Measurements from ENCODE around the gene TMEM54.

Gene TMEM54

GRCh38 chr1:32865639-32866405, 35.4 kb downstream of the TMEM54 start:
- no peak for TF ChIP-seq CTCF (IDR thresholded peaks at IDR 0.05; ENCODE audit: borderline replicate concordance, control extremely low read depth, extremely low read depth, insufficient read depth, missing control alignments)
- in situ Hi-C loops (cut with MboI; ENCODE audit: low sequenced_read_pairs, unreplicated experiment), result no loop called here
- DNase-seq (ENCODE audit: low spot score), result no peak

GRCh38 chr1:32864375-32865019, 36.7 kb downstream of the TMEM54 start:
- no peak for TF ChIP-seq CTCF (IDR thresholded peaks at IDR 0.05; ENCODE audit: borderline replicate concordance, control extremely low read depth, extremely low read depth, insufficient read depth, missing control alignments)
- no peak for DNase-seq (ENCODE audit: low spot score)
- in situ Hi-C loops (cut with MboI; ENCODE audit: low sequenced_read_pairs, unreplicated experiment), result no loop called here

- no peak for DNase-seq (ENCODE audit: low spot score)
- no peak for TF ChIP-seq CTCF (IDR thresholded peaks at IDR 0.05; ENCODE audit: borderline replicate concordance, control extremely low read depth, extremely low read depth, insufficient read depth, missing control alignments)
- in situ Hi-C loops (cut with MboI; ENCODE audit: low sequenced_read_pairs, unreplicated experiment), result no loop called here
These were observed 37.3 kb downstream of the TMEM54 start for GRCh38 chr1:32863881-32864245.

GRCh38 chr1:32863218-32863880, 37.8 kb downstream of the TMEM54 start:
- no peak for DNase-seq (ENCODE audit: low spot score)
- in situ Hi-C loops (cut with MboI; ENCODE audit: low sequenced_read_pairs, unreplicated experiment), result no loop called here
- TF ChIP-seq CTCF (IDR thresholded peaks at IDR 0.05; ENCODE audit: borderline replicate concordance, control extremely low read depth, extremely low read depth, insufficient read depth, missing control alignments), result no peak

- in situ Hi-C loops (cut with MboI; ENCODE audit: low sequenced_read_pairs, unreplicated experiment), result no loop called here
- no peak for TF ChIP-seq CTCF (IDR thresholded peaks at IDR 0.05; ENCODE audit: borderline replicate concordance, control extremely low read depth, extremely low read depth, insufficient read depth, missing control alignments)
- DNase-seq (ENCODE audit: low spot score), result no peak
These were observed 39.1 kb downstream of the TMEM54 start for GRCh38 chr1:32861904-32862695.

GRCh38 chr1:32860566-32860965, 40.6 kb downstream of the TMEM54 start:
- DNase-seq (ENCODE audit: low spot score), result no peak
- in situ Hi-C loops (cut with MboI; ENCODE audit: low sequenced_read_pairs, unreplicated experiment), result no loop called here
- TF ChIP-seq CTCF (IDR thresholded peaks at IDR 0.05; ENCODE audit: borderline replicate concordance, control extremely low read depth, extremely low read depth, insufficient read depth, missing control alignments), result no peak
